Right atrium auricular region (tissue), 2 donors: ENCODE measurements around the gene GLOD4. TPM values are rescaled to one million over a fixed set of nuclear protein-coding genes. Genes with fewer than 3 reads are reported as not detected.

Experiments used
- DNase-seq: peaks from one replicate; pipeline ENCODE4 v3.0.0-alpha.2; 2019; ENCODE audit warnings: low spot score
- H3K27ac ChIP-seq, 2 donors: fragments of 200-600 bp; sonication (generic); 1 replicate in 1 of 2; 2 replicates in 1 of 2; pipeline ENCODE4 v1.5.1; 2016 to 2019
- H3K27me3 ChIP-seq, 2 donors: fragments of 200-600 bp; sonication (generic); one replicate each; pipeline versions ENCODE4 v1.5.1 to v1.6.0; 2017 to 2019
- H3K36me3 ChIP-seq: fragments of 200-600 bp; sonication (generic); one replicate; pipeline ENCODE4 v1.5.1; 2016
- H3K4me1 ChIP-seq, 2 donors: fragments of 200-600 bp; sonication (generic); one replicate each; pipeline versions ENCODE4 v1.5.1 to v1.6.0; 2017 to 2019
- H3K4me3 ChIP-seq, 2 donors: fragments of 200-600 bp; sonication (generic); 1 replicate in 1 of 2; 2 replicates in 1 of 2; pipeline ENCODE4 v1.5.1; 2017 to 2019; ENCODE audit warnings: mild to moderate bottlenecking in 1 of 2, moderate library complexity in 1 of 2
- H3K9me3 ChIP-seq, 2 donors: fragments of 200-600 bp; sonication (generic); one replicate each; pipeline ENCODE4 v1.5.1; 2019
- total RNA-seq, 2 donors: library from RNA; depleted of rRNA; stranded (reverse); fragments of >200 nt; gene quantifications; one replicate each; pipeline ENCODE4 v1.1.0, GENCODE V29; 2016
- TF ChIP-seq, protein P1 (sequence below), 2 donors: fragments of 200-600 bp; sonication (generic); IDR thresholded peaks; one replicate each; pipeline ENCODE4 v1.5.1; 2019; ENCODE audit warnings: antibody characterized with exemption in 2 of 2

Gene GLOD4
- total RNA-seq, 2 donors from 2014 or later: 37.3 to 49.5 TPM

DNA sequence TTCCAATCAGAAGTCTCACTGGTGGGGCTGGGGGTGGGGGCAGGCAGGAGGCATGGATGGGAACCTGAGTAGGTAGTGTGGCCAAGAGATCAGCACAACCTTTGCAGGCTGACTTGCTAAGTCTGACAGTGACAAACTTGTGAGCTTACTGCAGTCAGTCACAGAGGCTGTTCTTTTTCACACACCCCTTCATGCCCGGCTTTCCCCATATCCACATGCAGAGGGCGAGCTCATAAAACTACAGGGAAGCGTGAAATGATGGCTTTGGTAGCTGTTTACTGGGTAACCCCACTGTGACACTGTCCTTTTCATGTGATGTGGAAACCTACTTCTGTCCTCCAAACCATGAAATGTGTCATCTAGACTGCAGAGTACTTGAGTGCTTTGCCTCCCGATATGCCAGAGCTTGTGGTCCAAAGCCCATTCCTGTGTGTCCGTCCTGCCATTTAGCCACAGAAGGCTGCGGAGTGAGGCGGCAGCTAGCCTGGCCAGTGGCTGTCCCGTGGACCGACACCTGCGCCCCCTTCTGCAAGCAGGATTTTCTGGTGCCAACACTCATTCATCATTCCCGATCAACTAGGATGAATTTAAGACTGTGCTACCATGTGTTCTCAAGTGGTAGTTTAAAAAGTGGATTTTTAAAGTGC, 39.8 kb downstream of the GLOD4 start:
- Histone ChIP-seq H3K27me3 (no peaks in the 10 kb centered on the region), H3K9me3 (no peaks in the 10 kb centered on the region), H3K36me3 (peaks cover 72% of the 10 kb centered on the region), H3K4me1 (no peaks in the 10 kb centered on the region), H3K4me3 (no peak overlapping the region), H3K27ac (no peak overlapping the region)
- TF ChIP-seq, protein P1, sequence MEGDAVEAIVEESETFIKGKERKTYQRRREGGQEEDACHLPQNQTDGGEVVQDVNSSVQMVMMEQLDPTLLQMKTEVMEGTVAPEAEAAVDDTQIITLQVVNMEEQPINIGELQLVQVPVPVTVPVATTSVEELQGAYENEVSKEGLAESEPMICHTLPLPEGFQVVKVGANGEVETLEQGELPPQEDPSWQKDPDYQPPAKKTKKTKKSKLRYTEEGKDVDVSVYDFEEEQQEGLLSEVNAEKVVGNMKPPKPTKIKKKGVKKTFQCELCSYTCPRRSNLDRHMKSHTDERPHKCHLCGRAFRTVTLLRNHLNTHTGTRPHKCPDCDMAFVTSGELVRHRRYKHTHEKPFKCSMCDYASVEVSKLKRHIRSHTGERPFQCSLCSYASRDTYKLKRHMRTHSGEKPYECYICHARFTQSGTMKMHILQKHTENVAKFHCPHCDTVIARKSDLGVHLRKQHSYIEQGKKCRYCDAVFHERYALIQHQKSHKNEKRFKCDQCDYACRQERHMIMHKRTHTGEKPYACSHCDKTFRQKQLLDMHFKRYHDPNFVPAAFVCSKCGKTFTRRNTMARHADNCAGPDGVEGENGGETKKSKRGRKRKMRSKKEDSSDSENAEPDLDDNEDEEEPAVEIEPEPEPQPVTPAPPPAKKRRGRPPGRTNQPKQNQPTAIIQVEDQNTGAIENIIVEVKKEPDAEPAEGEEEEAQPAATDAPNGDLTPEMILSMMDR (IDR thresholded peaks at IDR 0.05): no peak
- DNase-seq: no peak

DNA sequence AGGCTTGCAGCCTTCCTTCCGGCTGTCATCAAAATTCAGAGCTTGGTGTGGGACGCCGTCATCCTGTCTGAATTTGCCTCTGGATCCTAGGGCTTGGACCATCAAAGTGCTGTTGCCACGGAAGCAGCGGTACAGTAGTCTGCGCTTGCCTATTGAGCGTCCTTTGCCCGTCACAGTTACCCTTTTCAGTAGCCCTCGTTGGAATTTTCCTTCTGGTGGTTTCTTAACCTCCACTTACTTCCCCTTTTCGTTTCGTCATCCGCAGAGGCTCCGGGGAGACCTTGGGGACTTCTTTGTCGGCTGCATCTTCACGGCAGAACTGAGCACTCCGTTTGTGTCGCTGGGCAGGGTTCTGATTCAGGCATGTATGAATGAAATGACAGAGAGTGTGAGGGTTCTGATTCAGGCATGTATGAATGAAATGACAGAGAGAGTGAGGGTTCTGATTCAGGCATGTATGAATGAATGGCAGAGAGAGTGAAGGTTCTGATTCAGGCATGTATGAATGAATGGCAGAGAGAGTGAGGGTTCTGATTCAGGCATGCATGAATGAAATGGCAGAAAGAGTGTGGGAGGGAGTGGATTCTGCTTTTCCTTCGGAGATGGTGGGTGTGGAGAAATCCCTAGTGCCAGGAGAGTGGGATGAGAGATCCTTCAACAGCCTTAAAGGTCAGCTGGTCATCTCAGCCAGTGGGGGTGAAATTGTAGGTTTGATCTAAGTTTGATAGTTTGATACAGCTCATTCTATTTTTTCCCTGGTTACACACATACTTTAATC, 41.7 kb downstream of the GLOD4 start:
- H3K27me3 ChIP-seq: no peaks in the 10 kb centered on the region
- H3K4me3 ChIP-seq: no peak overlapping the region
- no peaks in the 10 kb centered on the region for H3K4me1 ChIP-seq
- no peak for DNase-seq
- H3K9me3 ChIP-seq: no peaks in the 10 kb centered on the region
- TF ChIP-seq, protein P1 (IDR thresholded peaks at IDR 0.05): no peak
- H3K27ac ChIP-seq: no peak overlapping the region
- H3K36me3 ChIP-seq: peaks cover 54% of the 10 kb centered on the region

DNA sequence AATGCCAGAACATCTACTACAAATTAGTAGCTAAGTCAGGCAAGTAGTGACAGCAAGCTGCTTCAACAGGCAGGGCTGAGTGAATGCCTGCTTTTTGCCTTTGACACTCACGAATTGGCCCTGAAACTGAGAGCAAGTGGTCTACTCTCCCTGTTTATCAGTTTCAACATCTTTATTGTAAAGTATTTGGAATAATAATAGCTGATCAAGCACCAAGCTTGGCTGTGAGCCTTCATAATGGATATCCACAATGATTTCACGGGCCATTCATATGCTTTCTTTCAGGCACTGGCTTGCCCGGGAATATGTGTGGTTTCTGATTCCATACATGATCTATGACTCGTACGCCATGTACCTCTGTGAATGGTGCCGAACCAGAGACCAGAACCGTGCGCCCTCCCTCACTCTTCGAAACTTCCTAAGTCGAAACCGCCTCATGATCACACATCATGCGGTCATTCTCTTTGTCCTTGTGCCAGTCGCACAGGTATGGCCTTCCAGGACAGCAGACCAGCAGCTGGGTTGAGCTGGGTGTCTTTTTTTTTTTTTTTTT, 44.4 kb downstream of the GLOD4 start:
- Histone ChIP-seq H3K4me1 (peaks cover 0 to 7% of the 10 kb centered on the region in 2 donors), H3K4me3 (no peak overlapping the region), H3K36me3 (peaks cover 26% of the 10 kb centered on the region), H3K27ac (no peak overlapping the region), H3K27me3 (no peaks in the 10 kb centered on the region), H3K9me3 (no peaks in the 10 kb centered on the region)
- TF ChIP-seq, protein P1 (IDR thresholded peaks at IDR 0.05): no peak
- no peak for DNase-seq

DNA sequence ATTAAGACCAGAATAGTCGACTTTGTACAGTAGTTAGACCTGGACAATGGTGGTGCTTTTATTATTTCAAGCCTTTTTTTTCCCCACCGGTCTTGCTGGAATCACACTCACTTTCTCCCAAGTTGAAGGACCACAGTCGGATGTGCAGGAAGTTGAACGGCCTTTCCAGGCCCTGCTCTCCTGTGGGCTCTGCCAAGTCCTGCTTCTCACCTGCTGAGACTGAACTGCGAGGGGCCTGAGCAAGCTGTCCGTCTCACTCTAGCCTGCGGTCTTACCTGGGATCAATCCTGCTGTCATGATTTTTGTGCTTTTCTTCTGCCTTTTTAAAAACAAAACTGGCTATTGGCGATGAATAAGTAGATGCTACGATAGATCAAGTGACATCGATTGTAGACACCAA, 48.3 kb downstream of the GLOD4 start:
- Histone ChIP-seq H3K9me3 (no peaks in the 10 kb centered on the region), H3K27ac (no peak overlapping the region), H3K27me3 (no peaks in the 10 kb centered on the region), H3K36me3 (no peaks in the 10 kb centered on the region), H3K4me3 (no peak overlapping the region), H3K4me1 (peaks cover 0 to 16% of the 10 kb centered on the region in 2 donors)
- TF ChIP-seq, protein P1 (IDR thresholded peaks at IDR 0.05): no peak
- no peak for DNase-seq

DNA sequence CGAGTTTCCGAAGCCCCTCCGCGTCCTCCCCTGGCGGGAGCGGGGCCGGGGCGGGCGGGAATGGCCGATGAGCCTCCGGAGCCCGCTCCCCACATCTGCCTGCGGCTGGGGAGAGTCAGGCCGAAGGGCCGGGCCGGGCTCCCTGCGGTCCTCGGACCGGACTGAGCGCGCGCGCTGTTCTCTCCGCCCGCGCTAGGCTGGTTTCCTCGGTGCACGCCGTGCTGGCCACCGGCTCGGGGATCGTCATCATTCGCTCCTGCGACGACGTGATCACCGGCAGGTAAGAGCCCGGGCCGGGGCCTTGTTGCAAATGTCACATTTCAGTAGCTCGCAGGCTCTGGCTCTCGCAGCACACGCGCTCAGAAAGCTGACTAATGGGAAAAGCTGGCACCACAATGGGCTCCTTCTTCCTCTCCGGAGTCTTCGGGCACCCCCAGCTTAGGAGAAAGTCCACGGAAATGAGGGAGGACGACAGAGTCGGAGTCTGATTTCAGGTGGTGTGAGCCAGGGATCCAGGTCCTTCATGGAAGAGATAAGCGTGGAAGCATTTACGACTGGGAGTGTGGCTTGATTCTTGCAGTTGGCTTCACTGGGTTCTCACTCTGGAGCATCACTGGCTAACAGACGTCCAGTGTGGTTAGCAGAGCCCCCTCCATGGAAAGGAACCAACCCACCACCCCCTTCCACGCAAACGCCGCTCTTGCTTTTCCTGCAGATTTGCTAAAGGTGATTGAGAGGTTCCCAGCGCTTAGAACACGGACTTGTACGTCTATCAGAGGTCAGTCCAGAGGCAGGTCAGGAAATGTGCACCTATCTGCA, 49.0 kb downstream of the GLOD4 start:
- Histone ChIP-seq H3K36me3 (no peaks in the 10 kb centered on the region), H3K9me3 (no peaks in the 10 kb centered on the region), H3K27ac (peak overlapping the region; percentile 72 to 87), H3K27me3 (no peaks in the 10 kb centered on the region), H3K4me1 (peaks cover 0 to 16% of the 10 kb centered on the region in 2 donors), H3K4me3 (peak overlapping the region; percentile 80 to 82)
- TF ChIP-seq, protein P1 (IDR thresholded peaks at IDR 0.05): no peak
- DNase-seq: no peak
